Hepatocyte (in vitro differentiated cells): ENCODE data around the gene EPHB2.

ENCODE experiments used
- CTCF ChIP-seq: fragments of 200-600 bp; sonication (generic); IDR thresholded peaks from 2 replicates; pipeline ENCODE4 v1.5.1; 2016; ENCODE audit warnings: antibody characterized with exemption, mild to moderate bottlenecking; ENCODE audit not compliant: poor library complexity
- EZH2phosphoT487 ChIP-seq: fragments of 200-600 bp; sonication (generic); IDR thresholded peaks from one replicate; pipeline ENCODE4 v1.6.1; 2018; ENCODE audit warnings: antibody characterized with exemption, mild to moderate bottlenecking, low read depth, moderate library complexity; ENCODE audit not compliant: unreplicated experiment, severe bottlenecking

GRCh38 chr1:22721122-22721873 lies 10.7 kb downstream of the EPHB2 start:
- TF ChIP-seq CTCF (no peak), EZH2phosphoT487 (no peak)
